ENCODE measurements around the gene PARPBP. TPM values are rescaled to one million over a fixed set of nuclear protein-coding genes. Genes with fewer than 3 reads are reported as not detected.
"Not testable (repeated sequence)": the region's sequence is repeated elsewhere in the genome, so short reads cannot be mapped to it uniquely, and the experiment has no call there.

The PARPBP gene
- total RNA-seq (ENCODE audit: insufficient read depth, low replicate concordance) = 14.2 TPM

- peak; percentile 92 for DNase-seq (ENCODE audit: low spot score)
These were observed at the start of gene PARPBP, which contains the start of gene NUP37 for GRCh38 chr12:102119674-102120563. PARPBP (plus strand) TSS chr12:102120183; CDS start chr12:102123889, 3,706 bp downstream. NUP37 (minus strand) TSS chr12:102120114; CDS start chr12:102118518, 1,596 bp downstream.

DNA sequence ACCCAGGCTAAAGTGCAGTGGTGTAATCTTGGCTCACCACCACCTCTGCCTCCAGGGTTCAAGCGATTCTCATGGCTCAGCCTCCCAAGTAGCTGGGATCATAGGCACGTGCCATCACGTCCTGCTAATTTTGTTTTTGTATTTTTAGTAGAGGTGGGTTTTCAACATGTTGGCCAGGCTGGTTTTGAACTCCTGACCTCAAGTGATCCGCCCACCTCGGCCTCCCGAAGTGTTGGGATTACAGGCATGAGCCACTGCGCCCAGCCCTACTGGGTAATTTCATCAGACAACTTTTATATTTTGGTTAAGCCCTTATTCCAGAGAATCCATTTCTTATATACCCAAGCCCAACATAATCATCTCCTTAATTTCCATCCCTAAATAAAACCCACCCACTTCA, 47.9 kb upstream of the PARPBP start:
- DNase-seq (ENCODE audit: low spot score) = not testable (repeated sequence)

DNA sequence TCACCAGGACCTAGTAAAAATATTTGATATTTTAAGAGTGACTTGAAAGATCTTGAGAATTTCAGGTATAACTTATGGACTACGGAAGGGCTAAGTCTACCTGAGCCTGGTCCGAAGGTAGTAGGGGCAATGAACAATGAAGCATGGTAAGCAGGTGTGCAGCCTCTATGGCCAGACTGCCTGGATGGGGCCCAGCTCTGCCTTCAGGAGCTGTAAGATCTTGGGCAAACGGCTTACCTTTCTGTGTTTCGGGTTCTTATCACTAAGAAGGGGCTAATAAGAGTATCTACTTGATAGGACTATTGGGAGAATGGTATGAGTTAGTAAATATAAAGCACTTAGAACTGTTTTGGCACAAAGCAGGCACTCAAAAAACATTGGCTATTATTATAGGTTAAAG, 39.1 kb upstream of the PARPBP start:
- no peak for DNase-seq (ENCODE audit: low spot score)

DNA sequence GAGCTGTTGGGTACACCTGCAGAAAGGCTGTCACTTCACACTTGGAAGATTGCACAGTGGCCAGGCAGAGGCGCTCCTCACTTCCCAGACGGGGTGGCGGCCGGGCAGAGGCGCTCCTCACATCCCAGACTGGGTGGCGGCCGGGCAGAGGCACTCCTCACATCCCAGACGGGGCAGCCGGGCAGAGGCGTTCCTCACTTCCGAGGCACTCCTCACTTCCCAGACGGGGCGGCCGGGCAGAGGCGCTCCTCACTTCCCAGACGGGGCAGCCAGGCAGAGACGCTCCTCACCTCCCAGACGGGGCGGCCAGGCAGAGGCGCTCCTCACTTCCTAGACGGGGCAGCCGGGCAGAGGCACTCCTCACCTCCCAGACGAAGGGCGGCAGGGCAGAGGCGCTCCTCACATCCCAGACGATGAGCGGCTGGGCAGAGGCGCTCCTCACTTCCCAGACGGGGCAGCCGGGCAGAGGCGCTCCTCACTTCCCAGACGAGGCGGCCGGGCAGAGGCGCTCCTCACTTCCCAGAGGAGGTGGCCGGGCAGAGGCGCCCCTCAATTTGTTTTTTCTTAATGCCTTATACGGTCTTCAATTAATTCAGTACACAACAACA, 30.7 kb upstream of the PARPBP start:
- not testable (repeated sequence) for DNase-seq (ENCODE audit: low spot score)

DNA sequence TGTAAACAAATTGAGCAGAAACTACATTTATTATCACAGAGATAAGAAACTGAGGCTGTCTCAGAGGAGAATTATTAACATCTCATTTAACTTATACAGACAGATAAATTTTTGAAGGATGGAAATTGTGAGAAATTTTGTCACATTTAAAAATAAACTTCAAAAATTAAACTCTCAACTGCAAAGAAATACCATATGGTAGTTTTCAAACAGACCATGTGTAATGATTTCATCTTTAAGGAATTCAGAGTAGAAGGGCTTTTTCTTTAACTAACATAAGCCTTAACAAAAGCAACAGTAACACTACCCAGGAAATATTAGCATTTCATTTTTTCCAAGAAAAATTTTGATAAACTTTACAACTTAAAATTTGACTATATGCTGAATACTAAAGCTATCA, 26.7 kb upstream of the PARPBP start:
- peak; percentile 39 for DNase-seq (ENCODE audit: low spot score)

- peak; percentile 54 for DNase-seq (ENCODE audit: low spot score)
These were observed 24.2 kb upstream of the PARPBP start for GRCh38 chr12:102095677-102096263.

DNA sequence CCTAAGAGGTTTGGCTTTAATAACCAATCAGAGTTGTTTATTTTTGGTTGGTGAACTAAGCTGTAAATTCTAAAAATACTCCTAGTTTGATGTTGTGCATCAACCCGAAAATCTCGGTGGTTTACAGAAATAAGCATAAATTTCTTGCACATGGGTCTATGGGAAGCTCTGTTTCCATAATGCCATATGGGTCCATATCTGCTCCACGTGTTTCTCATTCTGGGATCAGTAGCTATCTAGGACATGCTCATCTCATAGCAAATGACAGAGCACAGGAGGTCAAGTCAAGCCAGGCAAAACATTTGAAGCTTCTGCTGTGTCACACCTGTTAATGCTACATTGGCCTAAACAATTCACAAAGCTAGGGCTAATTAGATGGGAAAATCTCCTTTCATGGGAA, 23.1 kb upstream of the PARPBP start:
- no peak for DNase-seq (ENCODE audit: low spot score)

GRCh38 chr12:102106905-102107304, 13.1 kb upstream of the PARPBP start:
- no peak for DNase-seq (ENCODE audit: low spot score)

GRCh38 chr12:102107970-102108369, 12.0 kb upstream of the PARPBP start:
- DNase-seq (ENCODE audit: low spot score) = no peak

DNA sequence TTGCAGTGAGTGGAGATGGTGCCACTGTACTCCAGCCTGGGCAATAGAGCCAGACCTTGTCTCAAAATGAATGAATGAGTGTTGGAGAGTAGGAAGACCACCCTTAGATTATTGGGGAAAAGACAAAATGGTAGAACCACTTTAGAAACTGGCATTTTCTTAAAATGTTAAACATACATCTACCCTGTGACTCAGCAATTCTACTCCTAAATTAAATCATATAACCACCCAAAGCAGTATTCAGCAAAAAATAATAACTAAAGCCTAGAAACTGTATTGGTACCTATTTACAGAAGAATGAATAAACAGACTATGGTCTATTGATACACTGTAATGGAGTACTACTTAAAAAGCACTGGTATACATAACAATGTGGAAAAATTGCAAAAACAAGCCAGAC, 9.2 kb upstream of the PARPBP start:
- DNase-seq (ENCODE audit: low spot score) = no peak

DNA sequence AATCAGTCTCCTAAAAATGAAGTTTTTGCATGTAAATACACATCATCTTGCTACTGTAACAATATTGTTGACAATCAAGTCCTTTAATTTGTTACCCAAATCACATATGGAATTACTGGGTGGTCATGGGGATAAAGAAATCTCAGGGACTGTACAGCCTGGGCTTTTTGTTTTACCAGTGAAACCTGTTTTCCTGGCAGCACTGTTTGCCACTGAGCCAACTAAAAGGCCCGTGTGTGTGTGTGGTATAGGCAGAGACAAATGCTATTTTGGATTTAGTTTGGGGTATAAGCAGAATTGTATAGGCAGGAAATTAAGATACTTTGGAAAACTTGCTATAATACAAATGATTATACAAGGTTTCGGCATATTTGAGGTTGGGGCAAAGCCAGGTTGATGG, 5.8 kb upstream of the PARPBP start:
- no peak for DNase-seq (ENCODE audit: low spot score)

GRCh38 chr12:102116392-102116791, 3.6 kb upstream of the PARPBP start:
- DNase-seq (ENCODE audit: low spot score) = no peak

- no peak for DNase-seq (ENCODE audit: low spot score)
These were observed 1.1 kb upstream of the PARPBP start for GRCh38 chr12:102118874-102119273.

GRCh38 chr12:102120564-102120873, 536 bp downstream of the PARPBP start:
- no peak for DNase-seq (ENCODE audit: low spot score)

DNA sequence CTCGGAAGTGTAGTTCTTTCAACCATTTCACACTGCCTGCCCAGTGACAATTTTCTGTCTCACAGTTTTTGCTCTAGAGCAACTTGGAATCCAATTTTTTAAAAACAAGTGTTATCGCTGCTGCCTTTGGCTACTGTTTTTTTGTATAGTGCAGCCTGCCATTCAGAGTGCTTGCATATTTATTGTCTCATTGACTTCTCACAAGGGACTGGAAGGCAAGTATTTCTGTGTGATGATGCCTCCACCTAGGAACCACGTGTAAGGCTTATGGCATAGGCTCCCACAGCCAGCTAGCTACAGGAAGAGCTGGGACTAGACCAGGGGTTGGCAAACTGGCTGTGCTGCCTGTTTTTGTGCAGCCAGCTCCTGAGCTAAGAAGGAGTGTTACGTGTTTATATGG, 903 bp downstream of the PARPBP start:
- no peak for DNase-seq (ENCODE audit: low spot score)

- DNase-seq (ENCODE audit: low spot score) = not testable (repeated sequence)
These were observed 1.3 kb downstream of the PARPBP start for GRCh38 chr12:102121328-102121727.

GRCh38 chr12:102130720-102131119, 10.7 kb downstream of the PARPBP start:
- DNase-seq (ENCODE audit: low spot score) = not testable (repeated sequence)

DNA sequence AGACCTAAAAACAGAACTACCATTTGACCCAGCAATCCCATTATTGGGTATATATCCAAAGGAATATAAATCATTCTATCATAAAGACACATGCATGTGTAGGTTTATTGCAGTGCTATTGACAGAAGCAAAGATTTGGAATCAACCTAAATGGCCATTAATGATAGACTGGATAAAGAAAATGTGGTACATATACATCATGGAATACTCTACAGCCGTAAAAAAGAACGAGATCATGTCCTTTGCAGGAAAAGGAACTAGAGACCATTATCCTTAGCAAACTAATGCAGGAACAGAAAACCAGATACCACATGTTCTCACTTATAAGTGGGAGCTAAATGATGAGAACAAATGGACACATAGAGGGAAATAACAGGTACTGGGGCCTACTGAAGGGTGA, 11.5 kb downstream of the PARPBP start:
- not testable (repeated sequence) for DNase-seq (ENCODE audit: low spot score)

- not testable (repeated sequence) for DNase-seq (ENCODE audit: low spot score)
These were observed 17.6 kb downstream of the PARPBP start for GRCh38 chr12:102137619-102138018.

DNA sequence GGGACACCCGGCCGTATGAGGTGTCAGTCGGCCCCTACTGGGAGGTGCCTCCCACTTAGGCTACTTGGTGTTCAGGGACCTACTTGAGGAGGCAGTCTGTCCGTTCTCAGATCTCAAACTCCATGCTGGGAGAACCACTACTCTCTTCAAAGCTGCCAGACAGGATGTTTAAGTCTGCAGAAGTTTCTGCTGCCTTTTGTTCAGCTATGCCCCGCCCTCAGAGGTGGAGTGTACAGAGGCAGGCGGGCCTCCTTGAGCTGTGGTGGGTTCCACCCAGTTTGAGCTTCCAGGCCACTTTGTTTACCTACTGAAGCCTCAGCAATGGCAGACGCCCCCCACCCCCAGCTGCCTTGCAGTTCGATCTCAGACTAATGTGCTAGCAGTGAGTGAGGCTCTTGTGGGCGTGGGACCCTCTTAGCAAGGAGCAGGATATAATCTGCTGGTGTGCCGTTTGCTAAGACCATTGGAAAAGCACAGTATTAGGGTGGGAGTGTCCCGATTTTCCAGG, 22.9 kb downstream of the PARPBP start:
- DNase-seq (ENCODE audit: low spot score) = not testable (repeated sequence)

- no peak for DNase-seq (ENCODE audit: low spot score)
These were observed 24.2 kb downstream of the PARPBP start for GRCh38 chr12:102144221-102144620.

DNA sequence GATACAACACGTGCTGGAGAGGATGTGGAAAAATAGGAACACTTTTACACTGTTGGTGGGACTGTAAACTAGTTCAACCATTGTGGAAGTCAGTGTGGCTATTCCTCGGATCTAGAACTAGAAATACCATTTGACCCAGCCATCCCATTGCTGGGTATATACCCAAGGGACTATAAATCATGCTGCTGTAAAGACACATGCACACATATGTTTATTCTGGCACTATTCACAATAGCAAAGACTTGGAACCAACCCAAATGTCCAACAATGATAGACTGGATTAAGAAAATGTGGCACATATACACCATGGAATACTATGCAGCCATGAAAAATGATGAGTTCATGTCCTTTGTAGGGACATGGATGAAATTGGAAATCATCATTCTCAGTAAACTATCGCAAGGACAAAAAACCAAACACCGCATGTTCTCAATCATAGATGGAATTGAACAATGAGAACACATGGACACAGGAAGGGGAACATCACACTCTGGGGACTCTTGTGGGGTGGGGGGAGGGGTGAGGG, 27.1 kb downstream of the PARPBP start:
- not testable (repeated sequence) for DNase-seq (ENCODE audit: low spot score)
